ENCODE data around the gene COL8A2.

COL8A2 gene

GRCh38 chr1:36068866-36069265, 56.2 kb downstream of the COL8A2 start:
- H3K9me2 ChIP-seq (replicated peaks; ENCODE audit: insufficient read depth, low read length), result no peaks in the 10 kb centered on the region
- H3K27ac ChIP-seq (ENCODE audit: low read depth, low read length), result no peak overlapping the region
- no peak for TF ChIP-seq CTCF (IDR thresholded peaks at IDR 0.05; ENCODE audit: insufficient read depth, low read length, poor library complexity, severe bottlenecking)
- TF ChIP-seq EZH2phosphoT487 (conservative IDR thresholded peaks at IDR 0.05; ENCODE audit: low read length), result no peak
- no peak overlapping the region for H3K4me2 ChIP-seq (ENCODE audit: low read depth, low read length, poor library complexity, severe bottlenecking)
- no peak overlapping the region for H3K9ac ChIP-seq (ENCODE audit: low read length)
- no peaks in the 10 kb centered on the region for H3K36me3 ChIP-seq (ENCODE audit: low read length)
- H3K4me3 ChIP-seq (ENCODE audit: insufficient read depth, low read length, poor library complexity, severe bottlenecking), result no peak overlapping the region
- no peaks in the 10 kb centered on the region for H3K27me3 ChIP-seq (ENCODE audit: low read length)
- H3K9me3 ChIP-seq (ENCODE audit: insufficient read depth, low read length), result no peaks in the 10 kb centered on the region
- no peak overlapping the region for H2AFZ ChIP-seq (ENCODE audit: low read depth, low read length, severe bottlenecking)
- H3F3A ChIP-seq (ENCODE audit: insufficient read depth), result no peaks in the 10 kb centered on the region
- H4K20me1 ChIP-seq (ENCODE audit: low read depth, low read length), result no peaks in the 10 kb centered on the region
- H3K79me2 ChIP-seq (ENCODE audit: insufficient read depth, low read length), result no peaks in the 10 kb centered on the region

GRCh38 chr1:36067871-36068270, 57.2 kb downstream of the COL8A2 start:
- Histone ChIP-seq H3K4me3 (ENCODE audit: insufficient read depth, low read length, poor library complexity, severe bottlenecking) (no peak overlapping the region), H4K20me1 (ENCODE audit: low read depth, low read length) (no peaks in the 10 kb centered on the region)
- no peak for TF ChIP-seq CTCF (IDR thresholded peaks at IDR 0.05; ENCODE audit: insufficient read depth, low read length, poor library complexity, severe bottlenecking)
- no peak for TF ChIP-seq EZH2phosphoT487 (conservative IDR thresholded peaks at IDR 0.05; ENCODE audit: low read length)

GRCh38 chr1:36062315-36062714, 62.7 kb downstream of the COL8A2 start:
- Histone ChIP-seq H3K4me2 (ENCODE audit: low read depth, low read length, poor library complexity, severe bottlenecking) (no peak overlapping the region), H3K9me2 (replicated peaks; ENCODE audit: insufficient read depth, low read length) (no peaks in the 10 kb centered on the region), H3K9me3 (ENCODE audit: insufficient read depth, low read length) (no peaks in the 10 kb centered on the region), H2AFZ (ENCODE audit: low read depth, low read length, severe bottlenecking) (no peak overlapping the region), H3K36me3 (ENCODE audit: low read length) (no peaks in the 10 kb centered on the region; the same call in 1 of the 2 replicates), H3K9ac (ENCODE audit: low read length) (no peak overlapping the region), H4K20me1 (ENCODE audit: low read depth, low read length) (no peaks in the 10 kb centered on the region), H3K4me3 (ENCODE audit: insufficient read depth, low read length, poor library complexity, severe bottlenecking) (no peak overlapping the region), H3F3A (ENCODE audit: insufficient read depth) (peaks cover 2% of the 10 kb centered on the region; the same call in 1 of the 2 replicates), H3K27me3 (ENCODE audit: low read length) (no peaks in the 10 kb centered on the region), H3K79me2 (ENCODE audit: insufficient read depth, low read length) (no peaks in the 10 kb centered on the region), H3K27ac (ENCODE audit: low read depth, low read length) (no peak overlapping the region)
- TF ChIP-seq CTCF (IDR thresholded peaks at IDR 0.05; ENCODE audit: insufficient read depth, low read length, poor library complexity, severe bottlenecking) (no peak), EZH2phosphoT487 (conservative IDR thresholded peaks at IDR 0.05; ENCODE audit: low read length) (no peak)

More at GRCh38 chr1:36067871-36068270, 57.2 kb downstream of the COL8A2 start:
- Histone ChIP-seq H3K4me2 (ENCODE audit: low read depth, low read length, poor library complexity, severe bottlenecking) (no peak overlapping the region), H3K9me2 (replicated peaks; ENCODE audit: insufficient read depth, low read length) (no peaks in the 10 kb centered on the region), H3K9me3 (ENCODE audit: insufficient read depth, low read length) (no peaks in the 10 kb centered on the region), H3K79me2 (ENCODE audit: insufficient read depth, low read length) (no peaks in the 10 kb centered on the region), H3K9ac (ENCODE audit: low read length) (no peak overlapping the region), H3F3A (ENCODE audit: insufficient read depth) (no peaks in the 10 kb centered on the region), H3K27me3 (ENCODE audit: low read length) (no peaks in the 10 kb centered on the region), H2AFZ (ENCODE audit: low read depth, low read length, severe bottlenecking) (no peak overlapping the region), H3K36me3 (ENCODE audit: low read length) (no peaks in the 10 kb centered on the region), H3K27ac (ENCODE audit: low read depth, low read length) (no peak overlapping the region)
